Large intestine (tissue), 12 donors: ENCODE results near the gene LBR. TPM values are rescaled to one million over a fixed set of nuclear protein-coding genes. Genes with fewer than 3 reads are reported as not detected.
A peak's percentile ranks its signal among the peaks of the same experiment; 100 is the strongest.
"Not testable (repeated sequence)": the region's sequence is repeated elsewhere in the genome, so short reads cannot be mapped to it uniquely, and the experiment has no call there.

Source experiments
- DNase-seq, 2 donors: peaks; one replicate each; pipeline versions ENCODE4 v3.0.0 to v3.0.0-alpha.2; 2013
- H3K27ac ChIP-seq: one replicate; pipeline ENCODE4 v1.5.1; 2013; ENCODE audit warnings: low read length
- H3K27me3 ChIP-seq: 2 replicates; pipeline ENCODE4 v1.6.1; 2013; ENCODE audit warnings: low read length; ENCODE audit not compliant: control insufficient read depth, insufficient read depth
- H3K36me3 ChIP-seq: 2 replicates; pipeline ENCODE4 v1.6.1; 2013; ENCODE audit warnings: low read length; ENCODE audit not compliant: control insufficient read depth, insufficient read depth
- H3K4me1 ChIP-seq: one replicate; pipeline ENCODE4 v1.6.1; 2013; ENCODE audit warnings: low read length; ENCODE audit not compliant: control insufficient read depth, insufficient read depth
- H3K4me3 ChIP-seq: one replicate; pipeline ENCODE4 v1.5.1; 2013; ENCODE audit warnings: low read length
- H3K9me3 ChIP-seq: one replicate; pipeline ENCODE4 v1.6.1; 2013; ENCODE audit warnings: mild to moderate bottlenecking, low read depth, low read length, moderate library complexity; ENCODE audit not compliant: control insufficient read depth
- WGBS: methylation state at CpG from one replicate; pipeline ENCODE4 v1.1.5; 2013; ENCODE audit warnings: low lambda C conversion rate; ENCODE audit not compliant: insufficient coverage; 5-methylcytosine and 5-hydroxymethylcytosine counted together
- long read RNA-seq, 11 donors: transcript quantifications; one replicate each; lab custom pipeline, GENCODE V29; 2026
- polyA plus RNA-seq: library from polyadenylated mRNA; unstranded; fragments of 120-200 nt; gene quantifications from one replicate; pipeline ENCODE4 v1.2.1, GENCODE V29; 2013

LBR gene
- polyA plus RNA-seq = 71.2 TPM
- long read RNA-seq, donor 1, transcript LBR-201 (14 exons, 3,745 nt) = major isoform, 5 of 14 reads
- long read RNA-seq, donor 1, partial matches to known transcripts = 7 of 14 reads
- long read RNA-seq, donor 1, other reads (novel, unspliced or antisense) = 0 of 14 reads
- long read RNA-seq, donor 2, transcript LBR-201 (14 exons, 3,745 nt) = major isoform, 12 of 14 reads
- long read RNA-seq, donor 2, partial matches to known transcripts = 0 of 14 reads
- long read RNA-seq, donor 2, other reads (novel, unspliced or antisense) = 0 of 14 reads
- long read RNA-seq, donor 3 = 0 reads
- long read RNA-seq, donor 4, partial matches to known transcripts = 0 of 1 reads
- long read RNA-seq, donor 4, other reads (novel, unspliced or antisense) = 0 of 1 reads
- long read RNA-seq, donor 5, transcript LBR-201 (14 exons, 3,745 nt) = major isoform, 13 of 13 reads
- long read RNA-seq, donor 5, partial matches to known transcripts = 0 of 13 reads
- long read RNA-seq, donor 5, other reads (novel, unspliced or antisense) = 0 of 13 reads
- long read RNA-seq, donor 6, transcript LBR-201 (14 exons, 3,745 nt) = major isoform, 16 of 20 reads
- long read RNA-seq, donor 6, partial matches to known transcripts = 0 of 20 reads
- long read RNA-seq, donor 6, other reads (novel, unspliced or antisense) = 0 of 20 reads
- long read RNA-seq, donor 7, transcript LBR-201 (14 exons, 3,745 nt) = major isoform, 8 of 8 reads
- long read RNA-seq, donor 7, partial matches to known transcripts = 0 of 8 reads
- long read RNA-seq, donor 7, other reads (novel, unspliced or antisense) = 0 of 8 reads
- long read RNA-seq, donor 8, transcript LBR-201 (14 exons, 3,745 nt) = major isoform, 16 of 26 reads
- long read RNA-seq, donor 8, partial matches to known transcripts = 6 of 26 reads
- long read RNA-seq, donor 8, other reads (novel, unspliced or antisense) = 0 of 26 reads
- long read RNA-seq, donor 9, transcript LBR-201 (14 exons, 3,745 nt) = major isoform, 8 of 12 reads
- long read RNA-seq, donor 9, partial matches to known transcripts = 0 of 12 reads
- long read RNA-seq, donor 9, other reads (novel, unspliced or antisense) = 0 of 12 reads
- long read RNA-seq, donor 10, transcript LBR-201 (14 exons, 3,745 nt) = major isoform, 16 of 19 reads
- long read RNA-seq, donor 10, partial matches to known transcripts = 0 of 19 reads
- long read RNA-seq, donor 10, other reads (novel, unspliced or antisense) = 0 of 19 reads
- long read RNA-seq, donor 11, transcript LBR-201 (14 exons, 3,745 nt) = major isoform, 11 of 12 reads
- long read RNA-seq, donor 11, partial matches to known transcripts = 0 of 12 reads
- long read RNA-seq, donor 11, other reads (novel, unspliced or antisense) = 0 of 12 reads

DNA sequence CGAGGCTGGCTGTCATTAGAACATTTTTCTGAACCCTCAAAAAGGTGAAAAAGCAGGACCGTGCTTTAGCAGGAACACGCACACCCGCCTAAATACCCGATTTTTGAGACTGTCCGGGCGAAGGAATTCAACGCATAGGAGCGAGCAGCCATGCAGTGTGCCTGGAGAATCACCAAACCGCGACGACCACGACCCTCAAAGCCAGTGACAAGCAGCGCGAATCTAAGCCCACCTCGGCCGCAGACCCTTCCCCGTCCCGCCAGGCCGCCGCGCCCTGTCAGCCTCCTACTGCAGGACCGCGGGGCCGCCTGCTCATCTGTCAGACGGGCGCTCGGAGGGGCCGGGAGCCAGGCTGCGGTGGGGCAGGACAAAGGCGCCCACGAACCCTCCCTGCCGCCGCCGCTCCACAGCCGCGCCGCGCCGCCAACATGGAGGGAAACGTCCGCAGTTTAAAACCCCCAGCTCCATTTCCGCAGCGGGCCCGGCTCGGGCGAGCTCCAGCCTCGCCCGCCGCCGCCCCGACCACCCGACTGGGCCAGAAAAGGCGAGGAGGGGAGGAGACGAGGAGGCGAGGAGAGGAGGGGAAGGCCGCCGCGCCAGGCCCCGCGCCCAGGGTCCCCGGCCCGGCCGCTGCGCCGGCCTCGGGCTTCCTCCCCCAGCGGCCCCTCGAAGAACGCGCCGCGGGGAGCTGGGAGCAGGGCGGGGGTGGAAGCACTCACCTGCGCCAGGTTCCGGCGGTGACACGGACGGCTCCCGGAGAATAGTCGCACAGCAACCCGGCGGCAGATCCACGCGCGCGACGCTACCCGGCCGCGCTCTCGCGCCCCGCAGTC is at the start of gene LBR:
TSS of gene LBR (minus strand) at position 804 of the 833 bp plus-strand sequence. CDS start 3,963 bp downstream, outside the sequence.
- Histone ChIP-seq H3K27ac (peak within 1 kb of the TSS; percentile 90), H3K27me3 (no peaks in the 10 kb centered on the region), H3K4me3 (peak within 1 kb of the TSS; percentile 88), H3K36me3 (no peaks in the 10 kb centered on the region), H3K4me1 (peaks cover 21% of the 10 kb centered on the region), H3K9me3 (peaks cover 7% of the 10 kb centered on the region)
- no CpG with 5 or more reads among the region's 94 CpGs for WGBS
- peak in 1 of 2 donors; percentile 60 for DNase-seq

DNA sequence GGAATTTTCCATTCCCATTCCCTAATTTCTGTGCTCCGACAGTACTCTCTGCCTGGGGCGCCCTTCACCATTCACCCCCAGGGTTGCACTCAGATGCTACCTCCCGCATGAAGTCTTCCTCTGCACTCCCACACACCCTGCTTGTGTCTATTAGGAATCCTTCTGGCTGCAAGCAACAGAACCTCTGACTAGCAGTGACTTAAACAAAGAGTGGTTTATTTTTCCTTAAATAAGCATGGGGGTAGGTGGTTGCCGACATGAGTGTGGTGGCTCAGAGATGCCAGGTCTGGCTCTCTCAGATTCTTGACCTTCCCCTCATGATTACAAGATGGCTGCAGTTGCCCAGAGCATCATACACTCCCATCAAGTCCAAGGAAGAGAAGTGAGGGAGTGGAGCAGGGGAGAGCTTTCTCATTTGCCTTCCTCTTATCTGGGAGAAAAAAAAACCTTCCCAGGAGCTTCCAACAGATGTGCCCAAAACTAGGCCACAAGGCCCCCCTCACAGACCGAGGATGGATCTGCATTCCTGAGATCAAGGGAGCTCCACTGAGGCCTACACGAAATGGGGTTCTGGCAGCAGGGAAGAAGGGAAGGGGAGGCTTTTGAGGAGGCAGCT is 49.6 kb upstream of the LBR start:
- Histone ChIP-seq H3K27ac (no peak overlapping the region), H3K4me3 (no peak overlapping the region), H3K36me3 (no peaks in the 10 kb centered on the region), H3K4me1 (peaks cover 11% of the 10 kb centered on the region), H3K27me3 (no peaks in the 10 kb centered on the region), H3K9me3 (no peaks in the 10 kb centered on the region)
- WGBS = no CpG with 5 or more reads among the region's 6 CpGs
- DNase-seq = no peak

DNA sequence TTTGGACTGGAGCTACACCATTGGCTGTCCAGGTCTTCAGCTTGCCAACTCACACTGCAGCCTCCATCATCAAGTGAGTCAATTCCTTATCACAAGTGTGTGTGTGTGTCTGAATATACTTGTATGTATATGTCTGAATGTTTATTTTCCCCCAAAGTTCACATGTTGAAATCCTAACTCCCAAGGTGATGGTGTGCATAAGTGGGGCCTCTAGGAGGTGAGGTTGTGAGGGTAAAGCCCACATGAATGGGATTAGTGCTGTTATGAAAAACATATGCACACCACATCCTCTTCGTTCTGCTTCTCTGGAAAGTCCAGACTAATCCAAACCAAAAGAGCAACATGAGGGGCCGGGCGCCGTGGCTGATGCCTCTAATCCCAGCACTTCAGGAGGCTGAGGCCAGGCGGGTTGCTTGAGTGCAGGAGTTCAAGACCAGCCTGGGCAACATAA is 48.7 kb upstream of the LBR start:
- 100% methylated on average over 1 of the region's 5 CpGs for WGBS
- no peak overlapping the region for H3K4me3 ChIP-seq

DNA sequence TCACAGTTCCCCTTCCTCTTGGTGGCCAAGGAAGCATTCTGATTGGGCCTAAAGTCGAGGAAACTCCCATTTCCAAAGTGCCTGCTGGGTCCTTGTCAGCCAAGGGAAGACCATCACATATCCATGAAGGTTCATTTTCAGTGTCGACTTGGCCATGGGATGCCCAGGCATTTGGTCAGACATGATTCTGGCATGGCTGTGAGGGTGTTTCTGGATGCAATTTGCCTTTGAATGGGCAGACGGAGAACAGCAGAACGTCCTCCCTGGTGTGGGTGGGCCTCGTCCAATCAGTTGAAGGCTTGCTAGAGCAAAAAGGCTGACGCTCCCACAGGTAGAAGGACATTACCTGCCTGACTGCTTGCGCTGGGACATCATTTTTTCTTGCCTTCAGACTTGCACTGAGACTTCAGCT is 48.3 kb upstream of the LBR start:
- Histone ChIP-seq H3K36me3 (no peaks in the 10 kb centered on the region), H3K27ac (no peak overlapping the region), H3K4me1 (peaks cover 7% of the 10 kb centered on the region), H3K4me3 (no peak overlapping the region), H3K9me3 (no peaks in the 10 kb centered on the region), H3K27me3 (no peaks in the 10 kb centered on the region)
- no peak for DNase-seq
- WGBS = no CpG with 5 or more reads among the region's 7 CpGs

More for the DNA sequence above, 48.7 kb upstream of the LBR start:
- H3K36me3 ChIP-seq = no peaks in the 10 kb centered on the region
- H3K27ac ChIP-seq = no peak overlapping the region
- no peaks in the 10 kb centered on the region for H3K27me3 ChIP-seq
- H3K4me1 ChIP-seq = peaks cover 7% of the 10 kb centered on the region
- H3K9me3 ChIP-seq = no peaks in the 10 kb centered on the region
- no peak for DNase-seq

DNA sequence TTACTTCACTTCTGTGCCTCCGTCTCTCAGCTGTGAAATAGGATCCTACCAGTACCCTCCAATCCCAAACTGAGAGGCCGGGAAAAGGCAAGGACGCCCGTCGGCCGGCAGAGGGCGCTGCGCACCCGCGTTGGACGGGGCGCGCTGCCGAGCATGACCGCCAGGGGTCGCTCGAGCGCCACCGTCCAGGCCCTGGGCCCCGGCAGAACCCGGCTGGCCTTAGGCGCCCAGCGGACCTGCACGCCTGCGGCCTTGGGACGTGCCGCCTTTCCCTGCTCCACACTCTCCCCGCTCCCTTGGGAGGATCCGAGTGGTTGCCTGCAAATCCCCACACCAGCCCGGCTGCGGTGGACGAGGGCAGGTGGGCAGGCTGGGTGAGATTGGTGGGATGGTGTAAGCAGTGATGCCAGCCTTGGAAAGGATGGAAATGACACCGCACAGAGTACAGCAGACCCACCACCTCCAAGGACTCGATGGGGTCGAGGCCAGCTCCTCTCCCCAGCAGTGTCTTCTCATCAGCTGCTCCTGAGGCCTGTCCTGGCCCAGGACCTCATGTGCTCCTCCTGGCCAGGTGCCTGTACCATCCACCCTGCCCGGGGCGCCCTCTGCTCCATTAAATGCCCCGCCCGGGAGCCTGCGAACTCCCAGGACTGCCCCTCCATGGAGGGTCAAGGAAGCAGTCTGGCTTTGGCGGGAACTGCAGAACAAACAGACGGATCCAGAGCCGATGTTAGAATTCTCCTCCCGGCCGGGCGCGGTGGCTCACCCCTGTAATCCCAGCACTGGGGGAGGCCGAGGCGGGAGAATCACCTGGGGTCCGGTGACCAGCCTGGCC is 47.4 kb upstream of the LBR start:
- H3K9me3 ChIP-seq = no peaks in the 10 kb centered on the region
- no peak overlapping the region for H3K27ac ChIP-seq
- H3K36me3 ChIP-seq = no peaks in the 10 kb centered on the region
- no CpG with 5 or more reads among the region's 50 CpGs for WGBS
- peaks cover 7% of the 10 kb centered on the region for H3K4me1 ChIP-seq
- peak; percentile 57 to 64 for DNase-seq
- no peak overlapping the region for H3K4me3 ChIP-seq
- no peaks in the 10 kb centered on the region for H3K27me3 ChIP-seq

DNA sequence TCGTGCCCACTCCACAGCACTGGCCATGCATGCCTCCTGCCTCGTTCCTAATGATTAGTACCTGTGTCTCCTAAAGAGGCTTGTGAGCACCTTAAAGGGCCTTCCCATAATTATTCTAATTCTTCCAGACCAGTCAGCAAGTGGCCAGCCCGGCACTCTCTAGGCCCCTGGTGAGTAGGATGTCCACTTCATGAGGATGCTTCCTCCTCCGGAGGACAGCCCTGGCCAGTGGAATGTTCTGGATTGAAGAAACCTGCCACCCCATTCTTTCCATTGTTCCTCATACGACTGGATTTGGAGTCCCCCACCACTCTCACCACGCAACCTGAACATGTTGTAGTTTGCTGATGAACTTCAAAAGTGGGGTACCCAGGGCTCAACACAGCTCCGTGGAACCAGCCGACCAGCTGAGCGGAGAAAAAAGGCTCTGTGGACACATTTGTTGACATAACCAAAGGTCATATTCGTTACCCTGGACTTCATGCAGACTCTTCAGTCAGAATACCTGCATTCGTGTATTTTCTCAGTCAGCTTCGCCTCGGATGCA is 46.7 kb upstream of the LBR start:
- Histone ChIP-seq H3K4me1 (peaks cover 7% of the 10 kb centered on the region), H3K27me3 (no peaks in the 10 kb centered on the region), H3K9me3 (no peaks in the 10 kb centered on the region), H3K4me3 (no peak overlapping the region), H3K27ac (no peak overlapping the region), H3K36me3 (no peaks in the 10 kb centered on the region)
- DNase-seq = peak in 1 of 2 donors; percentile 1
- WGBS = 40% methylated on average over 1 of the region's 13 CpGs

DNA sequence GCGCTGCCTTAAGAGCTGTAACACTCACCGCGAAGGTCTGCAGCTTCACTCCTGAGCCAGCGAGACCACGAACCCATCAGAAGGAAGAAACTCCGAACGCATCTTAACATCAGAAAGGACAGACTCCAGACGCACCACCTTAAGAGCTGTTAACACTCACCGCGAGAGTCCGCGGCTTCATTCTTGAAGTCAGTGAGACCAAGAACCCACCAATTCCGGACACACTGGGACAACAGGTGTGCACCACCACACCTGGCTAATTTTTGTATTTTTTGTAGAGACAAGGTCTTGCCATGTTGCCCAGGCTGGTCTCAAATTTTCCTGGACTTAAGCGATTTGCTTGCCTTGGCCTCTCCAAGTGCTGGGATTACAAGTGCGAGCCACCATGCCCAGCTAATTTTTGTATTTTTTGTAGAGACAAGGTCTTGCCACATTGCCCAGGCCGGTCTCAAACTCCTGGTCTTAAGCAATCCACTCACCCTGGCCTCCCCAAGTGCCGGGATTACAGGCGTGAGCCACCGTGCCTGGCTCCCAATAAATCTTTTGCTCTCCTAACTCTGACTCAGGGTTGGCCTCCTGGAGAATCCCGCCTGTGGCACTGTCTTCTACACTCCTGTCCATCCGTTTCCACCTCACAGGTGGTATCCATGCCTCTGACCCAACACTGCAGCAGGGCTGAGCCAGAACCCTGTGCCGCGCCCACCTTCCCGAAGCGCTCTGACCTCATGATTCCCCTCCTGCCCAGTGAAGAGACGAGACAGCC is 46.0 kb upstream of the LBR start:
- H3K4me1 ChIP-seq, H3K27me3 ChIP-seq, H3K9me3 ChIP-seq, H3K36me3 ChIP-seq, H3K27ac ChIP-seq, H3K4me3 ChIP-seq: not testable (repeated sequence)
- 100% methylated on average over 1 of the region's 26 CpGs for WGBS
- DNase-seq = peak in 1 of 2 donors; percentile 10

DNA sequence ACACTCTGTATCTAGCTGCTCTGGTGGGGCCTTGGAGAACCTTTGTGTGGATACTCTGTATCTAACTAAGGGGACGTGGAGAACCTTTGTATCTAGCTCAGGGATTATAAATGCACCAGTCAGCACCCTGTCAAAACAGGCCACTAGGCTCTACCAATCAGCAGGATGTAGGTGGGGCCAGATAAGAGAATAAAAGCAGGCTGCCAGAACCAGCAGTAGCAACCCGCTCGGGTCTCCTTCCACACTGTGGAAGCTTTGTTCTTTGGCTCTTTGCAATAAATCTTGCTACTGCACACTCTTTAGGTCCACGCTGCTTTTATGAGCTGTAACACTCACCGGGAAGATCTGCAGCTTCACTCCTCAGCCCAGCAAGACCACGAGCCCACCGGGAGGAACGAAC is 45.4 kb upstream of the LBR start:
- peak in 1 of 2 donors; percentile 1 for DNase-seq
- WGBS = no CpG with 5 or more reads among the region's 8 CpGs
- not testable (repeated sequence) for H3K4me3 ChIP-seq, H3K4me1 ChIP-seq, H3K36me3 ChIP-seq, H3K27ac ChIP-seq, H3K27me3 ChIP-seq, H3K9me3 ChIP-seq
